Peyer's patch (tissue), 4 donors: ENCODE results near the gene SERPINE2. TPM values are rescaled to one million over a fixed set of nuclear protein-coding genes. Genes with fewer than 3 reads are reported as not detected.

Experiments used
- DNase-seq, 3 donors: peaks; one replicate each; pipeline ENCODE4 v3.0.0-alpha.2; 2017 to 2019
- H3K27ac ChIP-seq, 4 donors: fragments of 200-600 bp; sonication (generic); one replicate each; pipeline ENCODE4 v1.5.1; 2016 to 2019
- H3K27me3 ChIP-seq, 2 donors: fragments of 200-600 bp; sonication (generic); one replicate each; pipeline ENCODE4 v1.5.1; 2019
- H3K36me3 ChIP-seq, 3 donors: fragments of 200-600 bp; sonication (generic); one replicate each; pipeline ENCODE4 v1.5.1; 2016 to 2019
- H3K4me1 ChIP-seq, 4 donors: fragments of 200-600 bp; sonication (generic); one replicate each; pipeline ENCODE4 v1.5.1; 2016 to 2019
- H3K4me3 ChIP-seq, 4 donors: fragments of 200-600 bp; sonication (generic); 1 replicate in 3 of 4; 2 replicates in 1 of 4; pipeline ENCODE4 v1.5.1; 2016 to 2019; ENCODE audit warnings: mild to moderate bottlenecking in 1 of 4
- H3K9me3 ChIP-seq, 4 donors: fragments of 200-600 bp; sonication (generic); one replicate each; pipeline ENCODE4 v1.5.1; 2016 to 2019; ENCODE audit warnings: mild to moderate bottlenecking in 1 of 4
- CTCF ChIP-seq, 6 experiments: fragments of 450-650 bp in 4 of 6; fragments of 200-600 bp in 2 of 6; sonication (generic) in 1 of 6; IDR thresholded peaks; one replicate each; pipeline ENCODE4 v1.5.1; 2017 to 2019; ENCODE audit warnings: antibody characterized with exemption in 6 of 6, mild to moderate bottlenecking in 3 of 6, moderate library complexity in 1 of 6
- POLR2A ChIP-seq, 2 donors: fragments of 450-650 bp; IDR thresholded peaks; one replicate each; pipeline ENCODE4 v1.5.1; 2017; ENCODE audit warnings: antibody characterized with exemption in 2 of 2, mild to moderate bottlenecking in 2 of 2, moderate library complexity in 2 of 2
- total RNA-seq, 4 donors: library from RNA; depleted of rRNA; stranded (reverse); fragments of >200 nt; gene quantifications; one replicate each; pipeline ENCODE4 v1.1.0, GENCODE V29; 2016

The SERPINE2 gene
- total RNA-seq, result 10 to 100 TPM in 3 of 4 donors, 1 to 10 TPM in 1; 2.8 to 19.8 (median 15.5) TPM

- TF ChIP-seq CTCF (IDR thresholded peaks at IDR 0.05), result peak in 4 of 6 experiments; percentile 21 to 59 (median 34)
- no peak for TF ChIP-seq POLR2A (IDR thresholded peaks at IDR 0.05)
- H3K27me3 ChIP-seq, result no peaks in the 10 kb centered on the region
- DNase-seq, result peak; percentile 24 to 75 (median 70)
- H3K27ac ChIP-seq, result peak within 1 kb of the TSS in 3 of 4 donors; percentile 55 to 64 (median 57)
- peak within 1 kb of the TSS; percentile 41 to 91 (median 78) for H3K4me3 ChIP-seq
- no peaks in the 10 kb centered on the region for H3K9me3 ChIP-seq
- peaks cover 0 to 19% (median 0%) of the 10 kb centered on the region in 4 donors for H3K4me1 ChIP-seq
- no peaks in the 10 kb centered on the region for H3K36me3 ChIP-seq
Measured at GRCh38 chr2:224039080-224039769, at the start of gene SERPINE2. Gene SERPINE2, minus strand, starts transcription at chr2:224039286. Its CDS starts 37,386 bp downstream, at chr2:224001900.

GRCh38 chr2:224086226-224086914 is 47.3 kb upstream of the SERPINE2 start:
- H3K4me3 ChIP-seq, result no peak overlapping the region
- no peak for DNase-seq
- no peak overlapping the region for H3K27ac ChIP-seq
- peaks cover 0 to 7% (median 2%) of the 10 kb centered on the region in 4 donors for H3K4me1 ChIP-seq
- TF ChIP-seq CTCF (IDR thresholded peaks at IDR 0.05) (no peak), POLR2A (IDR thresholded peaks at IDR 0.05) (no peak)
- no peaks in the 10 kb centered on the region for H3K9me3 ChIP-seq
- H3K36me3 ChIP-seq, result no peaks in the 10 kb centered on the region
- no peaks in the 10 kb centered on the region for H3K27me3 ChIP-seq

GRCh38 chr2:224085811-224086210 is 46.7 kb upstream of the SERPINE2 start:
- no peaks in the 10 kb centered on the region for H3K36me3 ChIP-seq
- TF ChIP-seq POLR2A (IDR thresholded peaks at IDR 0.05) (no peak), CTCF (IDR thresholded peaks at IDR 0.05) (no peak)
- no peaks in the 10 kb centered on the region for H3K9me3 ChIP-seq
- H3K4me1 ChIP-seq, result peaks cover 0 to 7% (median 2%) of the 10 kb centered on the region in 4 donors
- H3K27ac ChIP-seq, result peak overlapping the region in 1 of 4 donors; percentile 6
- no peak overlapping the region for H3K4me3 ChIP-seq
- H3K27me3 ChIP-seq, result no peaks in the 10 kb centered on the region
- no peak for DNase-seq

GRCh38 chr2:224085246-224085645 is 46.2 kb upstream of the SERPINE2 start:
- Histone ChIP-seq H3K27me3 (no peaks in the 10 kb centered on the region), H3K4me1 (peaks cover 0 to 7% (median 2%) of the 10 kb centered on the region in 4 donors), H3K36me3 (no peaks in the 10 kb centered on the region), H3K4me3 (no peak overlapping the region), H3K27ac (peak overlapping the region in 2 of 4 donors; percentile 6 to 11), H3K9me3 (no peaks in the 10 kb centered on the region)
- no peak for TF ChIP-seq POLR2A (IDR thresholded peaks at IDR 0.05)
- TF ChIP-seq CTCF (IDR thresholded peaks at IDR 0.05), result no peak
- DNase-seq, result no peak

GRCh38 chr2:224084266-224084892 is 45.3 kb upstream of the SERPINE2 start:
- Histone ChIP-seq H3K9me3 (no peaks in the 10 kb centered on the region), H3K27me3 (no peaks in the 10 kb centered on the region), H3K4me1 (peaks cover 0 to 7% (median 2%) of the 10 kb centered on the region in 4 donors), H3K36me3 (no peaks in the 10 kb centered on the region), H3K27ac (peak overlapping the region in 2 of 4 donors; percentile 33 to 71), H3K4me3 (no peak overlapping the region)
- no peak for DNase-seq
- no peak for TF ChIP-seq POLR2A (IDR thresholded peaks at IDR 0.05)
- no peak for TF ChIP-seq CTCF (IDR thresholded peaks at IDR 0.05)
